ENCODE data around the gene FAM118B.

- TF ChIP-seq, protein P1, sequence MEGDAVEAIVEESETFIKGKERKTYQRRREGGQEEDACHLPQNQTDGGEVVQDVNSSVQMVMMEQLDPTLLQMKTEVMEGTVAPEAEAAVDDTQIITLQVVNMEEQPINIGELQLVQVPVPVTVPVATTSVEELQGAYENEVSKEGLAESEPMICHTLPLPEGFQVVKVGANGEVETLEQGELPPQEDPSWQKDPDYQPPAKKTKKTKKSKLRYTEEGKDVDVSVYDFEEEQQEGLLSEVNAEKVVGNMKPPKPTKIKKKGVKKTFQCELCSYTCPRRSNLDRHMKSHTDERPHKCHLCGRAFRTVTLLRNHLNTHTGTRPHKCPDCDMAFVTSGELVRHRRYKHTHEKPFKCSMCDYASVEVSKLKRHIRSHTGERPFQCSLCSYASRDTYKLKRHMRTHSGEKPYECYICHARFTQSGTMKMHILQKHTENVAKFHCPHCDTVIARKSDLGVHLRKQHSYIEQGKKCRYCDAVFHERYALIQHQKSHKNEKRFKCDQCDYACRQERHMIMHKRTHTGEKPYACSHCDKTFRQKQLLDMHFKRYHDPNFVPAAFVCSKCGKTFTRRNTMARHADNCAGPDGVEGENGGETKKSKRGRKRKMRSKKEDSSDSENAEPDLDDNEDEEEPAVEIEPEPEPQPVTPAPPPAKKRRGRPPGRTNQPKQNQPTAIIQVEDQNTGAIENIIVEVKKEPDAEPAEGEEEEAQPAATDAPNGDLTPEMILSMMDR (conservative IDR thresholded peaks at IDR 0.05; ENCODE audit: low read length): peak; percentile 98
- TF ChIP-seq EZH2phosphoT487 (IDR thresholded peaks at IDR 0.05; ENCODE audit: borderline replicate concordance): no peak
Measured at GRCh38 chr11:126310200-126310991, 98.8 kb downstream of the FAM118B start.

Data from Loucy (cell line).